ENCODE results near the gene TARS2. TPM values are rescaled to one million over a fixed set of nuclear protein-coding genes. Genes with fewer than 3 reads are reported as not detected.

Gene TARS2
- total RNA-seq, 4 donors from 2014 or later, result 5.8 to 19.4 (median 12.8) TPM

DNA sequence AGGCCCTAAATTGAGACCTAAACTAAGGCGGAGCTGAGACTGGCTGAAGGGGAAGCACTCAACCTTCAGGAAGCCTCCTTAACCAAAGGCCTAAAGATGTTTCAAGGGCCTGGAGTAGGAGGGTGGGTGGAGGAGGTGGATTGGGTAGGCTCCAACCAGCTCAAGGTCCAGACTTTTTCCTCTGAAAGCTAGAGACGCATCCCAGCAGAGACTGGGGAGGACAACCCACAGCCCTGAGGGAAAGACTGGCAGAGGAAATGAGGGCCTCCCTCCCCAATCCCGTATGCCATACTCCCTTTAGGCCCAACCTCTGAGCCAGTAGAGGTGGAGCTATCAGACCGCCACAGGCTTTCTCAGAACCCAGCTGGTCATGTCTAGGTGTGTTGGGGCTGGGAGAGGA, 21.8 kb downstream of the TARS2 start:
- H3K27ac ChIP-seq (replicated peaks in 1 of 4), result peak overlapping the region in 3 of 4 donors; percentile 17 to 67 (median 57)
- no peaks in the 10 kb centered on the region for H3K9me3 ChIP-seq
- intact Hi-C loops (cut with DNase I), result no loop called here
- peak overlapping the region in 2 of 4 donors; percentile 0 to 35 for H3K4me3 ChIP-seq
- no peak for TF ChIP-seq EP300 (IDR thresholded peaks at IDR 0.05)
- H3K36me3 ChIP-seq, result peaks cover 17 to 55% (median 51%) of the 10 kb centered on the region in 4 donors
- 75% methylated on average over 4 of the region's 4 CpGs for WGBS
- no peak for DNase-seq (ENCODE audit: extremely low spot score)
- H3K4me1 ChIP-seq, result peaks cover 4 to 25% (median 22%) of the 10 kb centered on the region in 4 donors
- no peaks in the 10 kb centered on the region for H3K27me3 ChIP-seq

- peaks cover 16 to 44% (median 42%) of the 10 kb centered on the region in 4 donors for H3K4me1 ChIP-seq
- 96% methylated on average over 11 of the region's 12 CpGs for WGBS
- no peak for DNase-seq (ENCODE audit: extremely low spot score)
- H3K27me3 ChIP-seq, result no peaks in the 10 kb centered on the region
- intact Hi-C loops (cut with DNase I), result loop anchor here (5.0 kb wide), 1 partner anchor 39 kb away; no protein-coding TSS in a partner anchor
- no peak overlapping the region for H3K27ac ChIP-seq (replicated peaks in 1 of 4)
- H3K9me3 ChIP-seq, result no peaks in the 10 kb centered on the region
- no peak for TF ChIP-seq POLR2A (IDR thresholded peaks at IDR 0.05; ENCODE audit: low read depth)
- TF ChIP-seq POLR2AphosphoS5 (IDR thresholded peaks at IDR 0.05), result no peak
- TF ChIP-seq EP300 (IDR thresholded peaks at IDR 0.05), result no peak
- no peak for TF ChIP-seq CTCF (IDR thresholded peaks at IDR 0.05)
- no peak overlapping the region for H3K4me3 ChIP-seq
- H3K36me3 ChIP-seq, result peaks cover 0 to 30% (median 26%) of the 10 kb centered on the region in 4 donors
Measured at GRCh38 chr1:150511551-150511950, 24.3 kb downstream of the TARS2 start.

- intact Hi-C loops (cut with DNase I), result loop anchor here (5.0 kb wide), 1 partner anchor 40 kb away; no protein-coding TSS in a partner anchor
- Histone ChIP-seq H3K27me3 (no peaks in the 10 kb centered on the region), H3K27ac (replicated peaks in 1 of 4) (no peak overlapping the region), H3K4me1 (peaks cover 16 to 50% (median 48%) of the 10 kb centered on the region in 4 donors), H3K36me3 (peaks cover 0 to 25% (median 20%) of the 10 kb centered on the region in 4 donors), H3K4me3 (no peak overlapping the region), H3K9me3 (no peaks in the 10 kb centered on the region)
- no peak for DNase-seq (ENCODE audit: extremely low spot score)
- TF ChIP-seq EP300 (IDR thresholded peaks at IDR 0.05) (no peak), POLR2AphosphoS5 (IDR thresholded peaks at IDR 0.05) (no peak), CTCF (IDR thresholded peaks at IDR 0.05) (no peak), POLR2A (IDR thresholded peaks at IDR 0.05; ENCODE audit: low read depth) (no peak)
- WGBS, result 95% methylated on average over 17 of the region's 17 CpGs
Measured at GRCh38 chr1:150511985-150512660, 24.9 kb downstream of the TARS2 start.

GRCh38 chr1:150512846-150513245, 25.6 kb downstream of the TARS2 start:
- H3K9me3 ChIP-seq, result no peaks in the 10 kb centered on the region
- peaks cover 0 to 25% (median 15%) of the 10 kb centered on the region in 4 donors for H3K36me3 ChIP-seq
- no peaks in the 10 kb centered on the region for H3K27me3 ChIP-seq
- TF ChIP-seq EP300 (IDR thresholded peaks at IDR 0.05), result no peak
- no peak for TF ChIP-seq CTCF (IDR thresholded peaks at IDR 0.05)
- no peak for TF ChIP-seq POLR2A (IDR thresholded peaks at IDR 0.05; ENCODE audit: low read depth)
- TF ChIP-seq POLR2AphosphoS5 (IDR thresholded peaks at IDR 0.05), result no peak
- WGBS, result 46% methylated on average over 2 of the region's 2 CpGs
- H3K4me3 ChIP-seq, result no peak overlapping the region
- no peak for DNase-seq (ENCODE audit: extremely low spot score)
- intact Hi-C loops (cut with DNase I), result loop anchor here (5.0 kb wide), 1 partner anchor 41 kb away; no protein-coding TSS in a partner anchor
- H3K4me1 ChIP-seq, result peaks cover 12 to 50% (median 47%) of the 10 kb centered on the region in 4 donors
- no peak overlapping the region for H3K27ac ChIP-seq (replicated peaks in 1 of 4)

GRCh38 chr1:150513351-150513791, 26.2 kb downstream of the TARS2 start:
- 96% methylated on average over 7 of the region's 7 CpGs for WGBS
- intact Hi-C loops (cut with DNase I), result loop anchor here (5.0 kb wide), 1 partner anchor 41 kb away; no protein-coding TSS in a partner anchor
- no peak for DNase-seq (ENCODE audit: extremely low spot score)
- no peak overlapping the region for H3K27ac ChIP-seq (replicated peaks in 1 of 4)
- H3K36me3 ChIP-seq, result peaks cover 0 to 25% (median 15%) of the 10 kb centered on the region in 4 donors
- H3K4me1 ChIP-seq, result peaks cover 12 to 44% (median 42%) of the 10 kb centered on the region in 4 donors
- H3K27me3 ChIP-seq, result no peaks in the 10 kb centered on the region
- no peak overlapping the region for H3K4me3 ChIP-seq
- TF ChIP-seq POLR2A (IDR thresholded peaks at IDR 0.05; ENCODE audit: low read depth) (no peak), EP300 (IDR thresholded peaks at IDR 0.05) (no peak), CTCF (IDR thresholded peaks at IDR 0.05) (no peak), POLR2AphosphoS5 (IDR thresholded peaks at IDR 0.05) (no peak)
- H3K9me3 ChIP-seq, result no peaks in the 10 kb centered on the region

All from esophagus muscularis mucosa (tissue), 4 donors.